ENCODE data around the gene PRR11.
A peak's percentile ranks its signal among the peaks of the same experiment; 100 is the strongest.
"Not testable (repeated sequence)": the region's sequence is repeated elsewhere in the genome, so short reads cannot be mapped to it uniquely, and the experiment has no call there.

Gene PRR11

GRCh38 chr17:59152925-59153324 lies 2.6 kb upstream of the PRR11 start:
- DNase-seq: no peak

- DNase-seq: peak; percentile 60
These were observed 1.2 kb upstream of the PRR11 start for GRCh38 chr17:59154292-59154720.

GRCh38 chr17:59154721-59155438 lies 666 bp upstream of the PRR11 start, which contains the start of gene SKA2:
SKA2 (minus strand) TSS chr17:59155186; CDS start chr17:59155163, 23 bp downstream.
- no peak for DNase-seq

GRCh38 chr17:59160157-59161025 lies 4.8 kb downstream of the PRR11 start:
- no peak for DNase-seq

GRCh38 chr17:59161477-59161876 lies 5.9 kb downstream of the PRR11 start:
- no peak for DNase-seq

GRCh38 chr17:59165933-59166342 lies 10.4 kb downstream of the PRR11 start:
- DNase-seq: peak; percentile 60

- no peak for DNase-seq
These were observed 12.0 kb downstream of the PRR11 start for GRCh38 chr17:59167571-59168001.

- DNase-seq: no peak
These were observed 17.0 kb downstream of the PRR11 start for GRCh38 chr17:59172436-59173004.

- no peak for DNase-seq
These were observed 19.1 kb downstream of the PRR11 start for GRCh38 chr17:59174671-59175070.

- no peak for DNase-seq
These were observed 19.5 kb downstream of the PRR11 start for GRCh38 chr17:59175076-59175475.

GRCh38 chr17:59178266-59178985 lies 22.9 kb downstream of the PRR11 start:
- DNase-seq: no peak

- DNase-seq: not testable (repeated sequence)
These were observed 24.1 kb downstream of the PRR11 start for GRCh38 chr17:59179601-59180000.

- DNase-seq: no peak
These were observed 25.1 kb downstream of the PRR11 start for GRCh38 chr17:59180626-59181025.

GRCh38 chr17:59181481-59181880 lies 25.9 kb downstream of the PRR11 start:
- no peak for DNase-seq

- DNase-seq: no peak
These were observed 30.5 kb downstream of the PRR11 start for GRCh38 chr17:59185997-59186396.

GRCh38 chr17:59186850-59187249 lies 31.3 kb downstream of the PRR11 start:
- DNase-seq: no peak

- DNase-seq: no peak
These were observed 35.3 kb downstream of the PRR11 start for GRCh38 chr17:59190806-59191205.

- DNase-seq: no peak
These were observed 37.9 kb downstream of the PRR11 start for GRCh38 chr17:59193336-59193862.

GRCh38 chr17:59199398-59199797 lies 43.9 kb downstream of the PRR11 start:
- DNase-seq: no peak

- DNase-seq: no peak
These were observed 46.8 kb downstream of the PRR11 start for GRCh38 chr17:59202320-59202719.

GRCh38 chr17:59219370-59219769 lies 63.8 kb downstream of the PRR11 start:
- DNase-seq: no peak

GRCh38 chr17:59219992-59220327 lies 64.4 kb downstream of the PRR11 start:
- DNase-seq: no peak

All from activated CD4-positive, alpha-beta T cell treated with anti-CD3 and anti-CD28 coated beads, Interleukin-2, Interleukin-6, amounts not matched to agents 100 ng/mL and 50 ng/mL, durations not matched to agents 16 hours and 8 hours (primary cell).